IMR-90 (cell line): Measurements from ENCODE around the gene HVCN1. TPM values are rescaled to one million over a fixed set of nuclear protein-coding genes. Genes with fewer than 3 reads are reported as not detected.
"Not testable (repeated sequence)": the region's sequence is repeated elsewhere in the genome, so short reads cannot be mapped to it uniquely, and the experiment has no call there.

Experiments used
- ATAC-seq: fragments of 200-7000 bp; cut with Tn5 transposase; 2 replicates; pipeline ENCODE4 v1.9.1; 2020; ENCODE audit warnings: low read depth, mild to moderate bottlenecking, moderate library complexity
- BruUV-seq: library from RNA; stranded (reverse); fragments of 400-500 nt; replicated peaks from 2 replicates; lab custom pipeline; 2021; lab: Mats Ljungman, UMichigan
- CTCF ChIA-PET: fragments of 300-600 bp; formaldehyde crosslinking; extraction: SDS; loops from one replicate; lab custom pipeline; 2021; ENCODE audit warnings: antibody characterized with exemption; lab: Yijun Ruan, JAX
- POLR2A ChIA-PET: fragments of 300-600 bp; sonication (Branson Sonifier 250); formaldehyde crosslinking; loops from one replicate; lab custom pipeline; 2022; ENCODE audit warnings: antibody characterized with exemption; ENCODE audit not compliant: unreplicated experiment; lab: Charles Lee
- DNase-seq: peaks from one replicate; pipeline ENCODE4 v3.0.0; 2013
- H2AFZ ChIP-seq: replicated peaks from 2 replicates; pipeline ENCODE3; 2013; ENCODE audit warnings: low read length, mild to moderate bottlenecking; ENCODE audit not compliant: poor library complexity
- H2AK5ac ChIP-seq: 2 replicates; pipeline ENCODE4 v1.6.1; 2013; ENCODE audit warnings: low read depth, low read length, inconsistent platforms
- H2AK9ac ChIP-seq: replicated peaks from 2 replicates; pipeline ENCODE3; 2013; ENCODE audit warnings: mild to moderate bottlenecking, low read depth, low read length, moderate library complexity; ENCODE audit not compliant: poor library complexity
- H2BK120ac ChIP-seq: 2 replicates; pipeline ENCODE4 v1.6.1; 2013; ENCODE audit warnings: low read depth, low read length, inconsistent platforms
- H2BK15ac ChIP-seq: 3 replicates; pipeline ENCODE4 v1.6.1; 2013; ENCODE audit warnings: low read depth, low read length, inconsistent platforms
- H2BK20ac ChIP-seq: 2 replicates; pipeline ENCODE4 v1.6.1; 2013; ENCODE audit warnings: low read depth, mild to moderate bottlenecking, inconsistent platforms, low read length, moderate library complexity
- H2BK5ac ChIP-seq: 2 replicates; pipeline ENCODE4 v1.6.1; 2013; ENCODE audit warnings: mild to moderate bottlenecking, low read depth, low read length, inconsistent platforms; ENCODE audit not compliant: poor library complexity, severe bottlenecking
- H3K14ac ChIP-seq: replicated peaks from 2 replicates; pipeline ENCODE4 v1.6.1; 2013; ENCODE audit warnings: low read depth, low read length, inconsistent platforms
- H3K18ac ChIP-seq: 2 replicates; pipeline ENCODE4 v1.6.1; 2013; ENCODE audit warnings: low read depth, low read length, control low read depth
- H3K23ac ChIP-seq: 2 replicates; pipeline ENCODE4 v1.6.1; 2013; ENCODE audit warnings: low read depth, low read length, inconsistent platforms
- H3K27ac ChIP-seq: 2 replicates; pipeline ENCODE4 v1.5.1; 2013; ENCODE audit warnings: mild to moderate bottlenecking, control low read depth, low read length; ENCODE audit not compliant: insufficient read depth
- H3K27me3 ChIP-seq: 2 replicates; pipeline ENCODE4 v1.6.1; 2013; ENCODE audit warnings: low read length; ENCODE audit not compliant: control insufficient read depth, insufficient read depth
- H3K36me3 ChIP-seq: 2 replicates; pipeline ENCODE4 v1.6.1; 2013; ENCODE audit warnings: low read length, mixed read lengths; ENCODE audit not compliant: control insufficient read depth, insufficient read depth
- H3K4ac ChIP-seq: 2 replicates; pipeline ENCODE4 v1.6.1; 2013; ENCODE audit warnings: low read depth, low read length, inconsistent platforms
- H3K4me1 ChIP-seq: 2 replicates; pipeline ENCODE4 v1.6.1; 2013; ENCODE audit warnings: low read length, mixed read lengths; ENCODE audit not compliant: control insufficient read depth, insufficient read depth
- H3K4me2 ChIP-seq: 2 replicates; pipeline ENCODE4 v1.6.1; 2013; ENCODE audit warnings: low read depth, mild to moderate bottlenecking, control low read depth, low read length, moderate library complexity
- H3K4me3 ChIP-seq: 2 replicates; pipeline ENCODE4 v1.5.1; 2013; ENCODE audit warnings: low read depth, mild to moderate bottlenecking, control low read depth, low read length, moderate library complexity; ENCODE audit not compliant: insufficient read depth
- H3K56ac ChIP-seq: 2 replicates; pipeline ENCODE4 v1.6.1; 2013; ENCODE audit warnings: low read length, inconsistent platforms; ENCODE audit not compliant: insufficient read depth; ENCODE audit errors: extremely low read depth
- H3K79me1 ChIP-seq, 2 experiments: 2 replicates each; pipeline ENCODE4 v1.6.1; 2013; ENCODE audit warnings: low read length in 2 of 2, inconsistent platforms in 1 of 2, low read depth in 1 of 2
- H3K9ac ChIP-seq: 2 replicates; pipeline ENCODE4 v1.6.1; 2013; ENCODE audit warnings: low read depth, low read length, control low read depth
- H3K9me1 ChIP-seq: 2 replicates; pipeline ENCODE4 v1.6.1; 2013; ENCODE audit warnings: low read length, inconsistent platforms; ENCODE audit not compliant: insufficient read depth
- H3K9me3 ChIP-seq: 2 replicates; pipeline ENCODE4 v1.6.1; 2013; ENCODE audit warnings: low read length; ENCODE audit not compliant: control insufficient read depth, insufficient read depth
- H4K20me1 ChIP-seq: 2 replicates; pipeline ENCODE4 v1.6.1; 2013; ENCODE audit warnings: low read length, inconsistent platforms; ENCODE audit not compliant: insufficient read depth
- H4K5ac ChIP-seq: 2 replicates; pipeline ENCODE4 v1.6.1; 2013; ENCODE audit warnings: mild to moderate bottlenecking, low read depth, low read length, control low read depth
- H4K8ac ChIP-seq, 2 experiments: 2 replicates each; pipeline ENCODE4 v1.6.1; 2013; ENCODE audit warnings: low read depth in 2 of 2, low read length in 2 of 2, control low read depth in 1 of 2, inconsistent platforms in 1 of 2
- H4K91ac ChIP-seq: 2 replicates; pipeline ENCODE4 v1.6.1; 2013; ENCODE audit warnings: low read depth, low read length, inconsistent platforms; ENCODE audit not compliant: insufficient read depth
- WGBS, 2 experiments: methylation state at CpG; one replicate each; pipeline versions ENCODE4 v1.1.5 to v1.1.7; 2013; ENCODE audit warnings: missing lambda C conversion rate in 2 of 2; ENCODE audit not compliant: insufficient read length in 1 of 2; ENCODE audit errors: extremely low coverage in 2 of 2; 5-methylcytosine and 5-hydroxymethylcytosine counted together
- dilution Hi-C: fragments of 300-500 bp; cut with HindIII; formaldehyde crosslinking; loops from one replicate; pipeline ENCODE4 v1.14.3; 2018; ENCODE audit warnings: low sequenced_read_pairs; ENCODE audit not compliant: unreplicated experiment
- in situ Hi-C: fragments of 300-500 bp; cut with MboI; formaldehyde crosslinking; loops from 3 replicates; pipeline ENCODE4 v1.14.3; 2019; ENCODE audit warnings: low sequenced_read_pairs, inconsistent platforms, mixed read lengths
- intact Hi-C: fragments of 100-400 bp; cut with micrococcal nuclease; formaldehyde crosslinking; loops from 2 replicates; pipeline ENCODE4 v1.10.0; 2022
- polyA plus RNA-seq, 3 experiments: library from polyadenylated mRNA; depleted of rRNA; stranded (reverse); fragments of >200 nt; gene quantifications; 2 replicates each; pipeline ENCODE4 v1.2.3, GENCODE V29; 2012; ENCODE audit warnings: low replicate concordance in 1 of 3
- total RNA-seq: library from RNA; depleted of rRNA; stranded (reverse); fragments of >200 nt; gene quantifications from 2 replicates; pipeline ENCODE4 v1.2.3, GENCODE V29; 2012

Gene HVCN1
- total and polyA plus RNA-seq, 2 of the 4 experiments (the other 2 are of a cell fraction), result 1.9 to 2.0 TPM

GRCh38 chr12:110737016-110737415 is 48.1 kb upstream of the HVCN1 start:
- H3K9ac ChIP-seq, H3K4me2 ChIP-seq, ATAC-seq, H2BK5ac ChIP-seq, BruUV-seq, H4K91ac ChIP-seq, H2AK9ac ChIP-seq, H2AK5ac ChIP-seq, H2BK20ac ChIP-seq, H2AFZ ChIP-seq, H3K14ac ChIP-seq, H3K27ac ChIP-seq, H3K4me1 ChIP-seq, H2BK120ac ChIP-seq, POLR2A ChIA-PET, H3K36me3 ChIP-seq, H3K4ac ChIP-seq, DNase-seq, H2BK15ac ChIP-seq, H3K56ac ChIP-seq, H3K18ac ChIP-seq, H4K5ac ChIP-seq, in situ Hi-C loops, H3K4me3 ChIP-seq, intact Hi-C loops, H3K9me3 ChIP-seq, H3K27me3 ChIP-seq, dilution Hi-C loops, H3K23ac ChIP-seq, H4K8ac ChIP-seq: not testable (repeated sequence)
- H3K9me1 ChIP-seq, result peaks cover 16% of the 10 kb centered on the region
- CTCF ChIA-PET, result interaction anchor here (1.0 kb wide), 1 partner anchor 16 kb away, joined by 3 read pairs; no protein-coding TSS in a partner anchor
- H3K79me1 ChIP-seq, result peaks cover 0 to 43% of the 10 kb centered on the region in 2 experiments; a peak in 2 of 4 replicates
- H4K20me1 ChIP-seq, result peaks cover 97% of the 10 kb centered on the region
- WGBS, 2 experiments, result no CpG with 5 or more reads among the region's 5 CpGs
